HL-60 (cell line): ENCODE results near the gene METTL18.

Source experiments
- DNase-seq, 2 experiments: peaks; one replicate each; pipeline ENCODE4 v3.0.0-alpha.2; 2010 to 2020; ENCODE audit warnings: low read depth in 1 of 2, low spot score in 1 of 2
- H3K27ac ChIP-seq: fragments of 250-450 bp; sonication (Bioruptor Pico); replicated peaks from 2 replicates; pipeline ENCODE4 v1.5.1; 2020; ENCODE audit warnings: mild to moderate bottlenecking, moderate library complexity
- H3K27me3 ChIP-seq: fragments of 250-450 bp; sonication (Bioruptor Pico); 2 replicates; pipeline ENCODE4 v1.5.1; 2021; ENCODE audit warnings: mild to moderate bottlenecking, moderate library complexity; ENCODE audit not compliant: insufficient read depth, poor library complexity, severe bottlenecking
- H3K4me3 ChIP-seq: replicated peaks from 2 replicates; pipeline ENCODE4 v1.5.1; 2011; ENCODE audit warnings: mild to moderate bottlenecking, control low read depth, low read length; ENCODE audit not compliant: insufficient read depth
- GABPA ChIP-seq: IDR thresholded peaks from 2 replicates; pipeline ENCODE4 v1.6.1; 2012; ENCODE audit warnings: low read depth
- POLR2AphosphoS5 ChIP-seq: IDR thresholded peaks from 2 replicates; pipeline ENCODE4 v1.6.1; 2012; ENCODE audit warnings: low read depth
- SPI1 ChIP-seq: IDR thresholded peaks from 2 replicates; pipeline ENCODE4 v1.6.1; 2012; ENCODE audit warnings: low read depth, mild to moderate bottlenecking, borderline replicate concordance
- TF ChIP-seq, protein P1 (sequence below): IDR thresholded peaks from 2 replicates; pipeline ENCODE4 v1.6.1; 2012; ENCODE audit warnings: low read depth; ENCODE audit not compliant: insufficient replicate concordance
- TF ChIP-seq, protein P2 (sequence below): IDR thresholded peaks from one replicate; pipeline ENCODE4 v1.5.1; 2011; ENCODE audit warnings: low read length, control low read depth, inconsistent platforms; ENCODE audit not compliant: insufficient read depth

The METTL18 gene

DNA sequence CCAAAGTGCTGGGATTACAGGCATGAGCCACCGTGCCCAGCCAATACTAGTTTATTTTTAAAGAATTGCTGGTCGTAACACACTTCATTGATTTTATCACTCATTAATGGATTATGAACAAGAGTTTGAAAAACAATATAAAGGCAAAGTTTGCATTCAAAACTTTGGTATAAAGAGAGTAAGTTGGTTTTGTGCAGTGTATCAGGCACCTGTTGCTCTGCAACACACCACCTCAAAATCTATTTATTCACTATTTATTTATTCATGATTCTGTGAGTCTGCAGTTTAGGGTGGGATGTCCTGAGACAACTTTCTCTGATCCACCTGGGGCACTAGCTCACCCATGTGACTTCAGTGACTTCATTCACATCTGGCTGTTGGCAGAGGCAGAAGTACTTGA, 10.2 kb upstream of the METTL18 start:
- TF ChIP-seq, protein P1, sequence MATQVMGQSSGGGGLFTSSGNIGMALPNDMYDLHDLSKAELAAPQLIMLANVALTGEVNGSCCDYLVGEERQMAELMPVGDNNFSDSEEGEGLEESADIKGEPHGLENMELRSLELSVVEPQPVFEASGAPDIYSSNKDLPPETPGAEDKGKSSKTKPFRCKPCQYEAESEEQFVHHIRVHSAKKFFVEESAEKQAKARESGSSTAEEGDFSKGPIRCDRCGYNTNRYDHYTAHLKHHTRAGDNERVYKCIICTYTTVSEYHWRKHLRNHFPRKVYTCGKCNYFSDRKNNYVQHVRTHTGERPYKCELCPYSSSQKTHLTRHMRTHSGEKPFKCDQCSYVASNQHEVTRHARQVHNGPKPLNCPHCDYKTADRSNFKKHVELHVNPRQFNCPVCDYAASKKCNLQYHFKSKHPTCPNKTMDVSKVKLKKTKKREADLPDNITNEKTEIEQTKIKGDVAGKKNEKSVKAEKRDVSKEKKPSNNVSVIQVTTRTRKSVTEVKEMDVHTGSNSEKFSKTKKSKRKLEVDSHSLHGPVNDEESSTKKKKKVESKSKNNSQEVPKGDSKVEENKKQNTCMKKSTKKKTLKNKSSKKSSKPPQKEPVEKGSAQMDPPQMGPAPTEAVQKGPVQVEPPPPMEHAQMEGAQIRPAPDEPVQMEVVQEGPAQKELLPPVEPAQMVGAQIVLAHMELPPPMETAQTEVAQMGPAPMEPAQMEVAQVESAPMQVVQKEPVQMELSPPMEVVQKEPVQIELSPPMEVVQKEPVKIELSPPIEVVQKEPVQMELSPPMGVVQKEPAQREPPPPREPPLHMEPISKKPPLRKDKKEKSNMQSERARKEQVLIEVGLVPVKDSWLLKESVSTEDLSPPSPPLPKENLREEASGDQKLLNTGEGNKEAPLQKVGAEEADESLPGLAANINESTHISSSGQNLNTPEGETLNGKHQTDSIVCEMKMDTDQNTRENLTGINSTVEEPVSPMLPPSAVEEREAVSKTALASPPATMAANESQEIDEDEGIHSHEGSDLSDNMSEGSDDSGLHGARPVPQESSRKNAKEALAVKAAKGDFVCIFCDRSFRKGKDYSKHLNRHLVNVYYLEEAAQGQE: no peak
- TF ChIP-seq SPI1 (no peak), GABPA (no peak), POLR2AphosphoS5 (no peak)
- TF ChIP-seq, protein P2, sequence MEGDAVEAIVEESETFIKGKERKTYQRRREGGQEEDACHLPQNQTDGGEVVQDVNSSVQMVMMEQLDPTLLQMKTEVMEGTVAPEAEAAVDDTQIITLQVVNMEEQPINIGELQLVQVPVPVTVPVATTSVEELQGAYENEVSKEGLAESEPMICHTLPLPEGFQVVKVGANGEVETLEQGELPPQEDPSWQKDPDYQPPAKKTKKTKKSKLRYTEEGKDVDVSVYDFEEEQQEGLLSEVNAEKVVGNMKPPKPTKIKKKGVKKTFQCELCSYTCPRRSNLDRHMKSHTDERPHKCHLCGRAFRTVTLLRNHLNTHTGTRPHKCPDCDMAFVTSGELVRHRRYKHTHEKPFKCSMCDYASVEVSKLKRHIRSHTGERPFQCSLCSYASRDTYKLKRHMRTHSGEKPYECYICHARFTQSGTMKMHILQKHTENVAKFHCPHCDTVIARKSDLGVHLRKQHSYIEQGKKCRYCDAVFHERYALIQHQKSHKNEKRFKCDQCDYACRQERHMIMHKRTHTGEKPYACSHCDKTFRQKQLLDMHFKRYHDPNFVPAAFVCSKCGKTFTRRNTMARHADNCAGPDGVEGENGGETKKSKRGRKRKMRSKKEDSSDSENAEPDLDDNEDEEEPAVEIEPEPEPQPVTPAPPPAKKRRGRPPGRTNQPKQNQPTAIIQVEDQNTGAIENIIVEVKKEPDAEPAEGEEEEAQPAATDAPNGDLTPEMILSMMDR: no peak
- H3K4me3 ChIP-seq: no peak overlapping the region
- H3K27ac ChIP-seq: no peak overlapping the region
- H3K27me3 ChIP-seq: no peaks in the 10 kb centered on the region
- DNase-seq: no peak

DNA sequence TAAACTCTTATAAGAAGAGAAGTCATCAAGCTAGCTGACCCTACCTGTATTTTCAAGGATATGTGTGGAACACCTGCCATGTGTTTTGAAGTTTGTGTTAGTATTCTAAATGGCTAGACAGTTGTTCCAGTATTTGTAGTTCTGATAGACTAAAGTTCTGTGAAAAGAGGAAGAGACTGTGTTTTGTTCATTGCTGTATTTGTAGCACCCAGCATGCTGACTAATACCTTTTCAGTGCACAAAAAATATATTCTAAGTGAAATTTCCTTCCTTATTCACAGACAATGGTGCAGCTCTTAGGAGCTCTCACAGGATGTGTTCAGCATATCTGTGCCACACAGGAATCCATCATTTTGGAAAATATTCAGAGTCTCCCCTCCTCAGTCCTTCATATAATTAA, 8.2 kb upstream of the METTL18 start:
- Histone ChIP-seq H3K4me3 (no peak overlapping the region), H3K27me3 (no peaks in the 10 kb centered on the region), H3K27ac (no peak overlapping the region)
- TF ChIP-seq POLR2AphosphoS5 (no peak), SPI1 (peak; percentile 67)
- DNase-seq: no peak

DNA sequence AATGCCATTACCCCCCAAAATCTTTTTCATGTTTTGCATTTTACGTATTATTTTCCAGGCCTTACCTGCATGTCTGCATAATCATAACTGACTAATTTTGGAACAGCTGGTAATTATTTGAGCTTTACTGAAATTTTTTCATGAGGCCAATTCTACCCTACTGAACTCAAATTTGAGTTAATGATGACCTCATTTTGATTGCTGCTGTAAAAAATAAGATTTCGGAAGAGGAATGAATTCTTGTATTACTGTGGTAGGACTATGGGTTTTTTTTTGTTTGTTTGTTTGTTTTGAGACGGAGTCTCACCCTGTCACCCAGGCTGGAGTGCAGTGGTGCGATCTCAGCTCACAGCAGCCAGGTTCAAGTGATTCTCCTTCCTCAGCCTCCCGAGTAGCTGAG, 2.6 kb upstream of the METTL18 start:
- TF ChIP-seq GABPA: no peak
- no peak for DNase-seq
- Histone ChIP-seq H3K27ac (no peak overlapping the region), H3K4me3 (no peak overlapping the region), H3K27me3 (no peaks in the 10 kb centered on the region)

DNA sequence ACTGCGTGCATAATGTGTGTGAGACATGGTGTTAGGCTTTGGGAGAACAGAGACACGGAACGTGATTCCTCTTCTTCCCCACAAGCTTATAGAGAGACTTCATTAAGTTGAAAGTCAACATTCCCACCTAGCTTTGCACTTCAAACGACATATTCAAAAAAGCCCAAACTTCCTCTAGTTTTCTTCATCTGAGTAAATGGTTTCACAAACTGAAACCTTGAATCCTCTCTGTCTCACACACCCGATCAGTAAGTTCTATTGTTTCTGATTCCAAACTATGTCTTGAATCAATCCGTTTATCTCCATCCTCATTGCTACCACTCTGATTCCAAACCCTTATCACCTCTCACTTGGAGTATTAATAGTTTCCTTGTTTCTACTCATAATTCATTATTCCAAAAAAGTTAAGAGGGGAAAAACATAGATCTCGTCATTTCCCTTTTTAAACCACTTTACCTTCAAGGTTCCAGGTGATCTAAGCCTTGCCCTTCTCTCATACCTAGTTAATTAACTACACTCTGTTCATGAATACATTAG, 1.6 kb upstream of the METTL18 start:
- Histone ChIP-seq H3K27ac (peak overlapping the region; percentile 86), H3K4me3 (peak overlapping the region; percentile 93), H3K27me3 (no peaks in the 10 kb centered on the region)
- DNase-seq: no peak
- TF ChIP-seq, protein P1: no peak
- TF ChIP-seq POLR2AphosphoS5: no peak
- TF ChIP-seq, protein P2: no peak
- TF ChIP-seq SPI1: no peak
- no peak for TF ChIP-seq GABPA

DNA sequence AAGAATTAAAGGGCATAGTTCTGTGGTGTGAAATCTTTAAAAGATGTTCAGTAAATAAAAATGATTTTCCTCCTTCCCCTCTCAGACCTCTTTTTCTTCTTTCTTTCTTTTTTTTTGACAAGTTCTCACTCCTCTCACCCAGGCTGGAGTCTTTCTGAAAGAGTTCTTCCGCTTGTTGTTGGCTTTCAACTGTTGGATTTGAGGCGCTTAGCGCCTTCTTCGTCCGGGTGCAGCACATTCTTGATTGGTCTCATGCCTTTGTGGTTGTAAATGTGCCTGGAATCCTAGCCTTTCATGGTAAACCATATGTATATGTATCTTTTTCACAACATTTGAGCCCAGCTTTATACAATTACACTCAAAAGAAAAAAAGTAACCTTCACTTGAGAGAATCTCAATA, 980 bp upstream of the METTL18 start:
- Histone ChIP-seq H3K4me3 (peak overlapping the region; percentile 93), H3K27ac (peak overlapping the region; percentile 86), H3K27me3 (no peaks in the 10 kb centered on the region)
- DNase-seq: peak; percentile 43 to 49
- TF ChIP-seq SPI1 (no peak), POLR2AphosphoS5 (no peak), GABPA (no peak)
- TF ChIP-seq, protein P2: no peak
- TF ChIP-seq, protein P1: no peak
